SK-N-SH (cell line): ENCODE results near the gene SPACDR. TPM values are rescaled to one million over a fixed set of nuclear protein-coding genes. Genes with fewer than 3 reads are reported as not detected.

Experiments used
- CTCF ChIA-PET: fragments of 300-600, 350-600 bp; formaldehyde crosslinking; extraction: SDS; loops from one replicate; lab custom pipeline; 2021; lab: Yijun Ruan, JAX
- POLR2A ChIA-PET: fragments of 350-600 bp; sonication (Branson Sonifier 250); formaldehyde crosslinking; extraction: SDS; loops from one replicate; lab custom pipeline; 2020; ENCODE audit warnings: antibody characterized with exemption, inconsistent platforms; lab: Yijun Ruan, JAX
- DNase-seq: peaks from one replicate; pipeline ENCODE4 v3.0.0; 2012
- H2AFZ ChIP-seq: fragments of 200-600 bp; sonication (generic); 2 replicates; pipeline ENCODE4 v1.8.1; 2016; ENCODE audit warnings: antibody characterized with exemption, mild to moderate bottlenecking, low read depth
- H3F3A ChIP-seq: fragments of 200-600 bp; sonication (generic); replicated peaks from 2 replicates; pipeline ENCODE3; 2016; ENCODE audit warnings: antibody characterized with exemption, mild to moderate bottlenecking; ENCODE audit not compliant: insufficient read depth
- H3K27ac ChIP-seq, 2 experiments: fragments of 200-500 bp in 1 of 2; fragments of 200-600 bp in 1 of 2; sonication (Bioruptor generic) in 1 of 2; sonication (generic), shearing (Covaris generic) in 1 of 2; 2 replicates each; pipeline versions ENCODE4 v1.5.1 to v1.6.1; 2014 to 2016; ENCODE audit warnings: low read depth in 2 of 2, inconsistent platforms in 1 of 2, low read length in 1 of 2, mild to moderate bottlenecking in 1 of 2, mixed read lengths in 1 of 2
- H3K27me3 ChIP-seq: fragments of 200-600 bp; sonication (generic), shearing (Covaris generic); 2 replicates; pipeline ENCODE4 v1.6.1; 2016; ENCODE audit warnings: mixed run types; ENCODE audit not compliant: insufficient read depth
- H3K36me3 ChIP-seq, 2 experiments: fragments of 200-500 bp in 1 of 2; fragments of 200-600 bp in 1 of 2; sonication (Bioruptor generic) in 1 of 2; sonication (generic) in 1 of 2; replicated peaks in 1 of 2; 2 replicates each; pipeline versions ENCODE3 to v1.5.1; 2014 to 2016; ENCODE audit warnings: low read length in 1 of 2, mild to moderate bottlenecking in 1 of 2; ENCODE audit not compliant: insufficient read depth in 2 of 2, control insufficient read depth in 1 of 2
- H3K4me1 ChIP-seq, 2 experiments: fragments of 200-500 bp in 1 of 2; fragments of 200-600 bp in 1 of 2; sonication (Bioruptor generic) in 1 of 2; sonication (generic), shearing (Covaris generic) in 1 of 2; 2 replicates each; pipeline versions ENCODE4 v1.5.1 to v1.6.1; 2014 to 2016; ENCODE audit warnings: low read depth in 1 of 2, low read length in 1 of 2, mixed run types in 1 of 2; ENCODE audit not compliant: insufficient read depth in 2 of 2, control insufficient read depth in 1 of 2
- H3K4me2 ChIP-seq: fragments of 200-600 bp; sonication (generic), shearing (Covaris generic); 2 replicates; pipeline ENCODE4 v1.6.1; 2017; ENCODE audit warnings: mixed run types
- H3K4me3 ChIP-seq, 2 experiments: fragments of 200-500 bp in 1 of 2; fragments of 200-600 bp in 1 of 2; sonication (Bioruptor generic) in 1 of 2; sonication (generic), shearing (Covaris generic) in 1 of 2; 2 replicates each; pipeline versions ENCODE4 v1.5.1 to v1.8.1; 2014 to 2016; ENCODE audit warnings: low read depth in 2 of 2, inconsistent platforms in 1 of 2, low read length in 1 of 2, mild to moderate bottlenecking in 1 of 2, mixed read lengths in 1 of 2, moderate library complexity in 1 of 2
- H3K79me2 ChIP-seq: fragments of 200-600 bp; sonication (generic); 2 replicates; pipeline ENCODE4 v1.8.1; 2017; ENCODE audit warnings: mild to moderate bottlenecking; ENCODE audit not compliant: insufficient read depth
- H3K9ac ChIP-seq: fragments of 200-600 bp; sonication (generic); 2 replicates; pipeline ENCODE4 v1.6.1; 2017; ENCODE audit warnings: mixed run types
- H3K9me2 ChIP-seq: fragments of 200-600 bp; sonication (generic); 2 replicates; pipeline ENCODE4 v1.6.1; 2017; ENCODE audit warnings: mixed run types
- H3K9me3 ChIP-seq: fragments of 200-600 bp; sonication (generic); 2 replicates; pipeline ENCODE4 v1.6.1; 2017; ENCODE audit warnings: mixed run types, mild to moderate bottlenecking, moderate library complexity
- H4K20me1 ChIP-seq: fragments of 200-600 bp; sonication (generic); 2 replicates; pipeline ENCODE4 v1.6.1; 2017; ENCODE audit warnings: mild to moderate bottlenecking, mixed run types; ENCODE audit not compliant: insufficient read depth
- ELF1 ChIP-seq: IDR thresholded peaks from 2 replicates; pipeline ENCODE4 v1.4.0; 2012
- EZH2phosphoT487 ChIP-seq: fragments of 200-600 bp; sonication (generic); IDR thresholded peaks from 2 replicates; pipeline ENCODE4 v1.6.1; 2017; ENCODE audit warnings: low read depth, mixed run types, mild to moderate bottlenecking, antibody characterized with exemption, moderate library complexity, borderline replicate concordance
- JUND ChIP-seq: IDR thresholded peaks from 2 replicates; pipeline ENCODE4 v1.4.0; 2012
- MAX ChIP-seq: IDR thresholded peaks from 2 replicates; pipeline ENCODE4 v1.4.0; 2012; ENCODE audit warnings: low read depth
- NFIC ChIP-seq: IDR thresholded peaks from 2 replicates; pipeline ENCODE4 v1.4.0; 2012; ENCODE audit warnings: borderline replicate concordance
- NRF1 ChIP-seq: IDR thresholded peaks from 2 replicates; pipeline ENCODE4 v1.6.1; 2012; ENCODE audit warnings: low read depth, mild to moderate bottlenecking, low read length
- PBX3 ChIP-seq: IDR thresholded peaks from 2 replicates; pipeline ENCODE4; 2012
- POLR2AphosphoS5 ChIP-seq: IDR thresholded peaks from 2 replicates; pipeline ENCODE4 v1.6.1; 2012; ENCODE audit warnings: low read depth, low read length
- REST ChIP-seq: IDR thresholded peaks from 2 replicates; pipeline ENCODE4 v1.6.1; 2012; ENCODE audit warnings: mild to moderate bottlenecking, low read depth, low read length, moderate library complexity
- SMC3 ChIP-seq: IDR thresholded peaks from 2 replicates; pipeline ENCODE4 v1.6.1; 2012; ENCODE audit warnings: low read depth, low read length, improper control_type of control experiment
- TAF1 ChIP-seq: IDR thresholded peaks from 2 replicates; pipeline ENCODE4 v1.6.1; 2012; ENCODE audit warnings: low read depth, mild to moderate bottlenecking, low read length, moderate library complexity, borderline replicate concordance
- ZBTB33 ChIP-seq: IDR thresholded peaks from 2 replicates; pipeline ENCODE4 v1.4.0; 2012; ENCODE audit warnings: low read depth, borderline replicate concordance
- WGBS: methylation state at CpG from one replicate; pipeline ENCODE4 v1.1.6; 2017; ENCODE audit warnings: low lambda C conversion rate; 5-methylcytosine and 5-hydroxymethylcytosine counted together
- polyA plus RNA-seq, 3 experiments: library from polyadenylated mRNA; depleted of rRNA; stranded (reverse); fragments of >200 nt; gene quantifications; 2 replicates each; pipeline ENCODE4 v1.2.3, GENCODE V29; 2012

SPACDR gene
- polyA plus RNA-seq, 1 of the 3 experiments (the other 2 are of a cell fraction): 1.5 TPM

- TF ChIP-seq TAF1: no peak
- TF ChIP-seq NFIC: no peak
- no peak for TF ChIP-seq NRF1
- TF ChIP-seq SMC3: no peak
- TF ChIP-seq EZH2phosphoT487: no peak
- no peak for TF ChIP-seq PBX3
- no peak for TF ChIP-seq MAX
- no peak for TF ChIP-seq REST
- TF ChIP-seq POLR2AphosphoS5: no peak
- TF ChIP-seq JUND: no peak
Observed at GRCh38 chr7:100431286-100431735, 32.7 kb downstream of the SPACDR start (continued).

GRCh38 chr7:100430493-100431285, 33.4 kb downstream of the SPACDR start:
- Histone ChIP-seq H3K9ac (peak overlapping the region; percentile 99), H3K79me2 (peaks cover 61% of the 10 kb centered on the region), H3K9me2 (no peaks in the 10 kb centered on the region), H3K9me3 (no peaks in the 10 kb centered on the region), H4K20me1 (peaks cover 13% of the 10 kb centered on the region), H3K4me1 (peaks cover 23 to 49% of the 10 kb centered on the region in 2 experiments; a peak in 3 of 4 replicates), H3K27ac (peak overlapping the region; percentile 99 to 100), H3F3A (peaks cover 21% of the 10 kb centered on the region), H3K27me3 (no peaks in the 10 kb centered on the region), H2AFZ (no peak overlapping the region), H3K4me2 (peak overlapping the region; percentile 97), H3K4me3 (peak overlapping the region; percentile 78 to 95), H3K36me3 (peaks cover 41 to 43% of the 10 kb centered on the region in 2 experiments)
- ChIA-PET POLR2A (interaction anchor here (0.6 to 3.3 kb wide), 5 partner anchors 24 to 342 kb away, joined by 3 to 11 read pairs (median 4); partner anchors contain the start of genes COPS6 and PCOLCE), CTCF (interaction anchor here (0.7 to 3.2 kb wide), 9 partner anchors 19 to 262 kb away, joined by 3 to 23 read pairs (median 3); partner anchors contain the start of gene NYAP1)
- peak; percentile 59 for DNase-seq
- WGBS: 38% methylated on average over 30 of the region's 31 CpGs
- no peak for TF ChIP-seq ELF1
- TF ChIP-seq TAF1: no peak
- TF ChIP-seq ZBTB33: no peak
- no peak for TF ChIP-seq NRF1
